ENCODE data around the gene VLDLR.
"Not testable (repeated sequence)": the region's sequence is repeated elsewhere in the genome, so short reads cannot be mapped to it uniquely, and the experiment has no call there.

Gene VLDLR

GRCh38 chr9:2664174-2665065 is 42.8 kb downstream of the VLDLR start:
- no peak for DNase-seq

- no peak for DNase-seq
Observed at GRCh38 chr9:2666569-2666968, 45.0 kb downstream of the VLDLR start.

- no peak for DNase-seq
Observed at GRCh38 chr9:2673161-2673560, 51.6 kb downstream of the VLDLR start.

- DNase-seq = no peak
Observed at GRCh38 chr9:2674141-2674824, 52.7 kb downstream of the VLDLR start.

GRCh38 chr9:2675834-2676233 is 54.2 kb downstream of the VLDLR start:
- no peak for DNase-seq

GRCh38 chr9:2676466-2676865 is 54.9 kb downstream of the VLDLR start:
- no peak for DNase-seq

GRCh38 chr9:2677915-2678889 is 56.6 kb downstream of the VLDLR start:
- no peak for DNase-seq

GRCh38 chr9:2679011-2679410 is 57.4 kb downstream of the VLDLR start:
- no peak for DNase-seq

- DNase-seq = no peak
Observed at GRCh38 chr9:2681981-2682380, 60.4 kb downstream of the VLDLR start.

- no peak for DNase-seq
Observed at GRCh38 chr9:2686911-2687310, 65.3 kb downstream of the VLDLR start.

GRCh38 chr9:2688636-2689035 is 67.0 kb downstream of the VLDLR start:
- no peak for DNase-seq

- DNase-seq = no peak
Observed at GRCh38 chr9:2691212-2691611, 69.6 kb downstream of the VLDLR start.

GRCh38 chr9:2691626-2692025 is 70.0 kb downstream of the VLDLR start:
- DNase-seq = no peak

GRCh38 chr9:2693056-2693455 is 71.5 kb downstream of the VLDLR start:
- DNase-seq = no peak

GRCh38 chr9:2697492-2697891 is 75.9 kb downstream of the VLDLR start:
- no peak for DNase-seq

GRCh38 chr9:2700398-2700797 is 78.8 kb downstream of the VLDLR start:
- no peak for DNase-seq

- DNase-seq = no peak
Observed at GRCh38 chr9:2700909-2701550, 79.4 kb downstream of the VLDLR start.

GRCh38 chr9:2704504-2704903 is 82.9 kb downstream of the VLDLR start:
- peak in 1 of 2 donors; percentile 15 for DNase-seq

GRCh38 chr9:2707256-2707655 is 85.7 kb downstream of the VLDLR start:
- DNase-seq = not testable (repeated sequence)
